Spleen (tissue), 11 donors: Measurements from ENCODE around the gene FBXL16. TPM values are rescaled to one million over a fixed set of nuclear protein-coding genes. Genes with fewer than 3 reads are reported as not detected.
A peak's percentile ranks its signal among the peaks of the same experiment; 100 is the strongest.

Experiments
- DNase-seq: peaks from one replicate; pipeline ENCODE4 v3.0.0-alpha.2; 2020
- H3K27ac ChIP-seq, 8 donors: fragments of 200-600 bp; sonication (generic) in 7 of 8; 1 replicate in 4 of 8; 2 replicates in 4 of 8; pipeline versions ENCODE4 v1.5.0 to v1.8.0; 2016 to 2021; ENCODE audit warnings: inconsistent platforms in 4 of 8, mild to moderate bottlenecking in 4 of 8, moderate library complexity in 1 of 8
- H3K27me3 ChIP-seq, 7 donors: fragments of 200-600 bp; sonication (generic) in 6 of 7; replicated peaks in 1 of 7; 1 replicate in 4 of 7; 2 replicates in 3 of 7; pipeline versions ENCODE4 v1.5.0 to v1.8.0; 2016 to 2021; ENCODE audit warnings: inconsistent platforms in 3 of 7, mild to moderate bottlenecking in 1 of 7
- H3K36me3 ChIP-seq, 6 donors: fragments of 200-600 bp; sonication (generic) in 5 of 6; 1 replicate in 4 of 6; 2 replicates in 2 of 6; pipeline versions ENCODE4 v1.5.0 to v1.8.0; 2016 to 2021; ENCODE audit warnings: inconsistent platforms in 2 of 6
- H3K4me1 ChIP-seq, 6 donors: fragments of 200-600 bp; sonication (generic) in 5 of 6; 1 replicate in 3 of 6; 2 replicates in 3 of 6; pipeline versions ENCODE4 v1.5.0 to v1.8.0; 2016 to 2021; ENCODE audit warnings: inconsistent platforms in 3 of 6
- H3K4me3 ChIP-seq, 8 donors: fragments of 200-600 bp; sonication (generic) in 7 of 8; 1 replicate in 4 of 8; 2 replicates in 4 of 8; pipeline versions ENCODE4 v1.5.0 to v1.8.0; 2016 to 2021; ENCODE audit warnings: inconsistent platforms in 4 of 8, mild to moderate bottlenecking in 4 of 8, moderate library complexity in 2 of 8
- H3K9me3 ChIP-seq, 8 donors: fragments of 200-600 bp; sonication (generic) in 7 of 8; 1 replicate in 4 of 8; 2 replicates in 4 of 8; pipeline versions ENCODE4 v1.5.0 to v1.8.0; 2016 to 2021; ENCODE audit warnings: inconsistent platforms in 4 of 8
- POLR2A ChIP-seq, 3 donors: fragments of 450-650 bp; IDR thresholded peaks; one replicate each; pipeline ENCODE4 v1.5.1; 2017; ENCODE audit warnings: antibody characterized with exemption in 3 of 3, mild to moderate bottlenecking in 1 of 3
- POLR2AphosphoS5 ChIP-seq, 3 donors: sonication (generic); formaldehyde crosslinking; IDR thresholded peaks; one replicate each; pipeline ENCODE4 v1.5.1; 2017; ENCODE audit warnings: antibody characterized with exemption in 3 of 3
- WGBS, 5 donors: extraction: QIAGEN DNeasy Blood & Tissue Kit in 3 of 5; methylation state at CpG; one replicate each; pipeline versions ENCODE4 v1.1.5 to v1.1.7; 2013 to 2018; 5-methylcytosine and 5-hydroxymethylcytosine counted together
- intact Hi-C: fragments of 100-400 bp; cut with DNase I; formaldehyde crosslinking; loops from one replicate; pipeline ENCODE4 v1.15.0; 2023; ENCODE audit warnings: low total_unique reads
- polyA plus RNA-seq, 3 donors: library from polyadenylated mRNA; stranded (reverse); fragments of 200-250 nt; gene quantifications; one replicate each; pipeline ENCODE4 v1.2.1, GENCODE V29; 2013
- total RNA-seq, 7 donors: library from RNA; depleted of rRNA in 3 of 7; stranded (reverse); fragments of >200 nt in 3 of 7; fragmentation: NEBNext Ultra II Directional in 4 of 7; extraction: Animal tissue kit (Norgen Biotek cat#: 25700) in 4 of 7; gene quantifications; one replicate each; pipeline versions ENCODE4 v1.1.0 to v1.2.1, GENCODE V29; 2016 to 2021
- TF ChIP-seq, protein P1 (sequence below), 11 experiments: fragments of 200-600 bp in 7 of 11; fragments of 450-650 bp in 4 of 11; sonication (generic) in 4 of 11; IDR thresholded peaks in 8 of 11; conservative IDR thresholded peaks in 3 of 11; 1 replicate in 7 of 11; 2 replicates in 4 of 11; pipeline versions ENCODE4 v1.4.0 to v1.8.0; 2016 to 2021; ENCODE audit warnings: antibody characterized with exemption in 11 of 11, inconsistent platforms in 4 of 11, mild to moderate bottlenecking in 1 of 11
- donor health status: healthy with polysubstance abuse.
- donor health status: DM: no; HTN: no; CAD: no; lungs with moderate emphysema.
- donor health status: DM: no; HTN: no; CAD: no.
- donor health status: Bipolar disorder and iron deficiency.
- donor health status: healthy.
- donor health status: DM: no; HTN: no; CAD: no.
- donor health status: DM: yes; HTN: yes; CAD: no.

The FBXL16 gene
- total and polyA plus RNA-seq, 10 donors = 0.48 to 2.6 (median 1.5) TPM

DNA sequence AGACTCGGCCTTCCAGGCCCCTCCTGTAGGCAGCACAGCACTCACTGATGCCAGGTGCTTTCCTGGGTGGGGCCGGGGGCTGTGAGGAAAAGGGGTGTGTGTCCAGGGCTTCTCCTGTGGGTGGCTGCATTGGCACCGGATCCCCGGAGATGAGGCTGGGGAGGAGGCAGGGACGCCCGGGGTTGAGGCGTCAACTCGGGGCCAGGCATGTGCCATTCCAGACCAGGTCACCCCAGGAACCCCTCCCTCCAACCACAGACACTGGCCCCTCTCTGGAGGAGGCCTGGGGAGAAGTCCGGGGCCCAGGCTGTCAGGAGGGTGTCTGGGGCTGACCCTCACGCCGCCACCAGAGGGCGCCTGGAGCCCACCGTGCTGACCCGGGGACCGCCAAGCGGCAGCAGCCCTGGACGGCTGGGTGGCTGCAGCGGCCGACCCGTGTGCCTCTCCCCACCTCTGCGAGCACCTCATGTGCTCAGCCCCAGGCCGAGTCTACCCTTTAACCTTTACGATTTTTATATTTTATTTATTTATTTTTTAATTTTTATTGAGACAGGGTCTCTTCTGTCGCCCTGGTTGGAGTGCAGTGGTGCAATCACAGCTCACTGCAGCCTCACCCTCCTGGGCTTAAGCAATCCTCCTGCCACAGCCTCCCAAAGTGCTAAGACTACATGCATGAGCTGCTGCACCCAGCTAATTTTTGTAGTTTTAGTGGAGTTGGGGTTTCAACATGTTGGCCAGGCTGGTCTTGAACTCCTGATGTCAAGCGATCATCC, 6.1 kb upstream of the FBXL16 start:
- H3K9me3 ChIP-seq = no peaks in the 10 kb centered on the region
- WGBS, 5 donors = 8 to 14% (median 12%) methylated on average over 17 to 25 of the region's 25 CpGs
- no peak overlapping the region for H3K27ac ChIP-seq
- H3K4me1 ChIP-seq = peaks cover 4 to 49% (median 33%) of the 10 kb centered on the region in 6 donors
- peaks cover 0 to under 1% (median 0%) of the 10 kb centered on the region in 6 donors for H3K36me3 ChIP-seq
- peaks cover 8 to 98% (median 58%) of the 10 kb centered on the region in 7 donors for H3K27me3 ChIP-seq
- DNase-seq = peak; percentile 96
- intact Hi-C loops = loop anchor here (5.0 kb wide), 1 partner anchor 76 kb away; the partner anchor contains the start of genes CHTF18 and RPUSD1
- no peak overlapping the region for H3K4me3 ChIP-seq
- TF ChIP-seq, protein P1, sequence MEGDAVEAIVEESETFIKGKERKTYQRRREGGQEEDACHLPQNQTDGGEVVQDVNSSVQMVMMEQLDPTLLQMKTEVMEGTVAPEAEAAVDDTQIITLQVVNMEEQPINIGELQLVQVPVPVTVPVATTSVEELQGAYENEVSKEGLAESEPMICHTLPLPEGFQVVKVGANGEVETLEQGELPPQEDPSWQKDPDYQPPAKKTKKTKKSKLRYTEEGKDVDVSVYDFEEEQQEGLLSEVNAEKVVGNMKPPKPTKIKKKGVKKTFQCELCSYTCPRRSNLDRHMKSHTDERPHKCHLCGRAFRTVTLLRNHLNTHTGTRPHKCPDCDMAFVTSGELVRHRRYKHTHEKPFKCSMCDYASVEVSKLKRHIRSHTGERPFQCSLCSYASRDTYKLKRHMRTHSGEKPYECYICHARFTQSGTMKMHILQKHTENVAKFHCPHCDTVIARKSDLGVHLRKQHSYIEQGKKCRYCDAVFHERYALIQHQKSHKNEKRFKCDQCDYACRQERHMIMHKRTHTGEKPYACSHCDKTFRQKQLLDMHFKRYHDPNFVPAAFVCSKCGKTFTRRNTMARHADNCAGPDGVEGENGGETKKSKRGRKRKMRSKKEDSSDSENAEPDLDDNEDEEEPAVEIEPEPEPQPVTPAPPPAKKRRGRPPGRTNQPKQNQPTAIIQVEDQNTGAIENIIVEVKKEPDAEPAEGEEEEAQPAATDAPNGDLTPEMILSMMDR (IDR thresholded peaks at IDR 0.05 in 8 of 11, conservative IDR thresholded peaks at IDR 0.05 in 3 of 11) = peak; percentile 76 to 99 (median 95)
- TF ChIP-seq POLR2A (IDR thresholded peaks at IDR 0.05) (no peak), POLR2AphosphoS5 (IDR thresholded peaks at IDR 0.05) (peak; percentile 54 to 77 (median 67))

DNA sequence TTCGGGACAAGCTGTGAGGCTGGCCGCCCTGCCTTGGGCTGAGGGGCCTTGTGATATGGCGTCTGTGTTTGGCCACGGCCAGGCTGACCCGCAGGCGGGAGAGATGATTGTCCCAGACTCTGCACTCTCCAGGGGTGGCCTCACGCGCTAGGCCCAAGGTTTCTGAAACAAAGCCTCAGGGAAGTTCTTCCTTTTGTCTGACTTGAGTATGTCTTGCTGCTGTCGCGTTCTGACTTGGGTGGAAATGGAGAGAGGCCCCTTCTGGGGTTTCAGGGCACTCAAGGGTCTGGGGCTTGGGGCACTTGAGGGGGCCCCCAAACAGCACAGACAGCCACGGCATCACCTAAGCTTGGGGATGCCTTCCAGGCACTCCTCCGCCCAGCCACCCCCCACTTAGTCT, 5.5 kb upstream of the FBXL16 start:
- WGBS, 5 donors = 72 to 86% (median 77%) methylated on average over 9 to 12 of the region's 12 CpGs

DNA sequence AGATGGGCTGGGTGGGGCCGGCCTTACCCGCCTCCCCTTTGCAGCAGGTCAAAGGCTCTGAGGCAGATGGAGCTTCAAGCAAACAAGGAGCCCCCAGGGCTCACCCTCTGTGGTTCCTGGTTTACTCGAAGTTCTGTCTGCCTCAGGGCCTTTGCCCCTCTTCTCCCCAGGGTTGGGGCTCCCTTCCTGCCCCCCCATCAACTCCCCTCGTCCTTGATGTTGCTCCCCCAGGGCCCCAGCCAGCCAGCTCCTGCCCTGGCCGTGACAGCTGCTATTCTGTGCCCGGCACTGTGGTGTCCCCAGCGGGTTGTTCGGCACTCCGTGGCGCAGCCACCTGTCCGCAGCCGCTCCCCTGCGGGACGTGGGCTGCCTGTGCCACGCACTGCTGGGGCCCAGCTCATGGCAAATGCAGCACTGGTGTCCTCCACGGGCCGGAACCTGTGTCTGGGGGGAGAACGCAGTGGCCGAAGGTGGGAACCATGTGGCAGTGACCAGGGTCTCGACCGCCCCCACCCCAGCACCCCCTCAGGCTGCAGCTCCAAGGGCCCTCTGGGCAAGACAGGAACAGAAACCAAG, 5.0 kb upstream of the FBXL16 start:
- whole genome bisulfite sequencing, 5 donors = 62 to 71% (median 69%) methylated on average over 14 to 21 of the region's 21 CpGs
- peaks cover 4 to 46% (median 27%) of the 10 kb centered on the region in 6 donors for H3K4me1 ChIP-seq
- H3K27me3 ChIP-seq = peaks cover 8 to 98% (median 57%) of the 10 kb centered on the region in 7 donors
- no peaks in the 10 kb centered on the region for H3K36me3 ChIP-seq
- H3K9me3 ChIP-seq = no peaks in the 10 kb centered on the region
- H3K27ac ChIP-seq = no peak overlapping the region
- no peak for DNase-seq
- TF ChIP-seq, protein P1 (IDR thresholded peaks at IDR 0.05 in 8 of 11, conservative IDR thresholded peaks at IDR 0.05 in 3 of 11) = no peak
- TF ChIP-seq POLR2AphosphoS5 (IDR thresholded peaks at IDR 0.05) (no peak), POLR2A (IDR thresholded peaks at IDR 0.05) (no peak)
- intact Hi-C loops = loop anchor here (5.0 kb wide), 1 partner anchor 77 kb away; the partner anchor contains the start of genes CHTF18 and RPUSD1
- H3K4me3 ChIP-seq = no peak overlapping the region

More for the DNA sequence above, 5.5 kb upstream of the FBXL16 start:
- Histone ChIP-seq H3K36me3 (no peaks in the 10 kb centered on the region), H3K27me3 (peaks cover 8 to 98% (median 58%) of the 10 kb centered on the region in 7 donors), H3K4me1 (peaks cover 4 to 49% (median 30%) of the 10 kb centered on the region in 6 donors), H3K27ac (no peak overlapping the region), H3K4me3 (no peak overlapping the region), H3K9me3 (no peaks in the 10 kb centered on the region)
- no peak for DNase-seq
- intact Hi-C loops = loop anchor here (5.0 kb wide), 1 partner anchor 76 kb away; the partner anchor contains the start of genes CHTF18 and RPUSD1
- TF ChIP-seq POLR2A (IDR thresholded peaks at IDR 0.05) = no peak

DNA sequence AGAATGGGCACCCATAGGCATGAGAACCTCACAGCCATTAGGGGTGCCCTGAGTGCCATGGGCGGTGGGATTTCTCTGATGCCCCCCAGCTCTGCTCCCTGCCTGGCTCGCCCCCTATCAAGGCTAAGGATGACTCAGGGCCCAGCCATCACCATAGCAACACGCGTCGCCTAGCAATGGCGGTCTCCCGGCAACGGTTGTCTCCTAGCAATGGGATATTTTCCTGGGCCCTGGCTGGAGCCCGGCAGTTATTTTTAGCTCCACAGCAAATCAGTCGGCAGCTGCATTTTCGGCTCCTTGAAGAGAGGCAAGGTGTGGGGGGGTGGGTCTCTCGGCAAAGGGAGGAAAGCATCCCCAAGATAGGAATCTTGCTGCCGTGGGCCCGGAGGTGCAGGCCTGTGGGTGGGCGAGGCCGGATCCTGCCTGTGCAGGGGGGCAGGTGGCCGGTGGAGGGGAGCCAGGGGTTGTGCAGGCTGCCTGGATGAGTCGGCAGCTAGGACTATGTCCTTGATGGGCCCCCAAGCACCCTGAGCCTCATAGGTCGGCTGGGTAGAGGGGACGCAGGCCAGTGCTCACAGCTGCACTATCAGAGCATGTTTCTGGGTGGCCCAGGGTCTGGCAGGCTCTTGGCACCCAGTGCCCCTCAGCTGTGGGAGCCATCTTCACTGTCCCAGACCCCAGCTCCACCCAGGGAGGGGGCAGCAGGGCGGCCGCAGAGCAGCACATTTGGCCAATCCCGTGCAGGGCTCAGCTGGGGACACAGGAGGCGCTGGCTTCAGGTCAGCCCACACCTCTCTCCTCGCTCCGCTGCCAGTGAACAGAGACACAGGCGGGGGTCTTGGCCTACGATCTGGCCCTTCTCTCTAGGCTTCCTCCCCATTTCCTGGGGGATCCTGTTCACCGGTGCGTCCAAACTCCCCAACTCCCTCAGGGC, 4.2 kb upstream of the FBXL16 start:
- Histone ChIP-seq H3K4me3 (no peak overlapping the region), H3K4me1 (peaks cover 4 to 46% (median 26%) of the 10 kb centered on the region in 6 donors), H3K27ac (no peak overlapping the region), H3K27me3 (peaks cover 8 to 100% (median 63%) of the 10 kb centered on the region in 7 donors), H3K9me3 (no peaks in the 10 kb centered on the region), H3K36me3 (no peaks in the 10 kb centered on the region)
- intact Hi-C loops = loop anchor here (5.0 kb wide), 1 partner anchor 77 kb away; the partner anchor contains the start of genes CHTF18 and RPUSD1
- TF ChIP-seq, protein P1 (IDR thresholded peaks at IDR 0.05 in 8 of 11, conservative IDR thresholded peaks at IDR 0.05 in 3 of 11) = no peak
- TF ChIP-seq POLR2A (IDR thresholded peaks at IDR 0.05) (no peak), POLR2AphosphoS5 (IDR thresholded peaks at IDR 0.05) (no peak)
- DNase-seq = no peak
- WGBS, 5 donors = 35 to 40% (median 38%) methylated on average over 22 to 30 of the region's 30 CpGs
